Body of pancreas (tissue), 4 donors: ENCODE measurements around the gene LRRC56.

Experiments used
- CTCF ChIP-seq, 7 experiments: fragments of 450-650 bp in 4 of 7; fragments of 200-600 bp in 3 of 7; sonication (generic) in 3 of 7; IDR thresholded peaks; one replicate each; pipeline ENCODE4 v1.5.1; 2016 to 2019; ENCODE audit warnings: antibody characterized with exemption in 7 of 7
- POLR2A ChIP-seq, 3 donors: fragments of 450-650 bp; IDR thresholded peaks; one replicate each; pipeline ENCODE4 v1.6.1; 2016; ENCODE audit warnings: antibody characterized with exemption in 3 of 3, mild to moderate bottlenecking in 2 of 3

DNA sequence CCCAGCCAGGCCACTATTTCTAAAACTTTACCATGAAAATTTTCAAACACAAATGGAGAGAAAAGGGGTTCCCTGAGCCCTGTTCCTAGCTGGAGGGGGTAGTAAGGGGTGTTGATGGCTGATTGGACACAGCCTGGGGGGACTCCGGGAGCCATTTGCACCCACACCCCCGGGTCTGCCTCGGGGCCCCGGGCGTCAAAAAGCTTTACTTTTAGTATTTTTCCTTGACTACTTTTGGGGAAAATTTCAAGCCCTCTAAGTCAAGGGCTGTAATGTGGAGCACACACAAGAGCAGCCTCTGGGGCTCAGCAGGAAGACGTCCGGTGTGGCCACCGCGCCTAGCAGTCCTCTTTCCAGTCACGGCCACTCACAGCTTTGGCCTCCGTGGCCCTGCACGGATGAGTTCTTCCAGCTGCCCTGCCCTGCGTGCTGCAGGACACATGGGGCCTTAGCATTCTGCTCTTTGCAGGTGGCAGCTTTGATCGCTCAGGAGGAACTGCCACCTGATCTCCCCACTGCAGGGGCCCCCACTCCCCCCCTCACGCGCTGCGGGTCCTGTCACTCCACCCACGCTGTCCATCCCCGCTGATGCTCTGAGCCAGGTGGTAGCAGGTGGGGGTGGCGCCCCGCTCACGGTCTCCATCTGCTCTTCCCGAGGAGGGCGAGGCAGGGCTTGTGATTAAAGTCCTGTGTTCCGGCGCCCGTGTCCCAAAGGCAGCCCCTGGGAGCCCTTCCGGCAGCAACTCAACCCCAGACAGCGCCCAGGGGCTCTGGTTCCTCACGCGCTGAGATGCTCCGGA is 44.7 kb upstream of the LRRC56 start:
- TF ChIP-seq POLR2A (IDR thresholded peaks at IDR 0.05) (no peak), CTCF (IDR thresholded peaks at IDR 0.05) (no peak)
